Neural progenitor cell (in vitro differentiated cells): ENCODE measurements around the gene TRIM50. TPM values are rescaled to one million over a fixed set of nuclear protein-coding genes. Genes with fewer than 3 reads are reported as not detected.

Experiments
- DNase-seq: peaks from one replicate; pipeline ENCODE4 v3.0.0-alpha.2; 2016; ENCODE audit warnings: low spot score
- H2AFZ ChIP-seq: fragments of 200-600 bp; sonication (generic); replicated peaks from 2 replicates; pipeline ENCODE4 v1.6.1; 2016; ENCODE audit warnings: antibody characterized with exemption
- H3F3A ChIP-seq: fragments of 200-600 bp; sonication (generic); 2 replicates; pipeline ENCODE4 v1.6.1; 2016; ENCODE audit warnings: antibody characterized with exemption, low read depth
- H3K27ac ChIP-seq: fragments of 200-600 bp; sonication (generic); 2 replicates; pipeline ENCODE4 v1.5.1; 2016; ENCODE audit warnings: mild to moderate bottlenecking
- H3K27me3 ChIP-seq: fragments of 200-600 bp; sonication (generic); 2 replicates; pipeline ENCODE4 v1.6.1; 2016; ENCODE audit warnings: mild to moderate bottlenecking, moderate library complexity
- H3K36me3 ChIP-seq: fragments of 200-600 bp; sonication (generic); 2 replicates; pipeline ENCODE4 v1.5.1; 2016
- H3K4me1 ChIP-seq: fragments of 200-600 bp; sonication (generic); 2 replicates; pipeline ENCODE4 v1.6.1; 2016; ENCODE audit warnings: mixed run types
- H3K4me2 ChIP-seq: fragments of 200-600 bp; sonication (generic); 2 replicates; pipeline ENCODE4 v1.6.1; 2016
- H3K4me3 ChIP-seq: fragments of 200-600 bp; sonication (generic); 2 replicates; pipeline ENCODE4 v1.5.1; 2016
- H3K79me2 ChIP-seq: fragments of 200-600 bp; sonication (generic); 2 replicates; pipeline ENCODE4 v1.6.1; 2016; ENCODE audit warnings: low read depth
- H3K9ac ChIP-seq: fragments of 200-600 bp; sonication (generic); 2 replicates; pipeline ENCODE4 v1.6.1; 2016
- H3K9me3 ChIP-seq: fragments of 200-600 bp; sonication (generic); 2 replicates; pipeline ENCODE4 v1.5.1; 2016; ENCODE audit warnings: low read depth
- H4K20me1 ChIP-seq: fragments of 200-600 bp; sonication (generic); 2 replicates; pipeline ENCODE4 v1.6.1; 2016; ENCODE audit warnings: low read depth
- H3K27ac Mint-ChIP-seq: 3 replicates; pipeline ENCODE4 v1.8.0; 2021; ENCODE audit warnings: mixed read lengths
- H3K27me3 Mint-ChIP-seq: 2 replicates; pipeline ENCODE4 v1.8.0; 2022; ENCODE audit warnings: low read depth, mild to moderate bottlenecking, inconsistent platforms, moderate library complexity, mixed read lengths; ENCODE audit not compliant: insufficient read depth
- H3K36me3 Mint-ChIP-seq: 3 replicates; pipeline ENCODE4 v1.8.0; 2021; ENCODE audit warnings: mixed read lengths
- H3K4me1 Mint-ChIP-seq: 3 replicates; pipeline ENCODE4 v1.8.0; 2021; ENCODE audit warnings: mixed read lengths
- H3K4me3 Mint-ChIP-seq: 3 replicates; pipeline ENCODE4 v1.8.0; 2021; ENCODE audit warnings: mild to moderate bottlenecking, moderate library complexity, mixed read lengths
- H3K9me3 Mint-ChIP-seq: 3 replicates; pipeline ENCODE4 v1.8.0; 2020; ENCODE audit warnings: mixed read lengths
- EZH2 ChIP-seq: fragments of 200-600 bp; sonication (generic); IDR thresholded peaks from 2 replicates; pipeline ENCODE4 v1.6.1; 2017; ENCODE audit warnings: antibody characterized with exemption, mild to moderate bottlenecking, moderate library complexity
- EZH2phosphoT487 ChIP-seq: fragments of 200-600 bp; sonication (generic); IDR thresholded peaks from 2 replicates; pipeline ENCODE4 v1.6.1; 2017; ENCODE audit warnings: antibody characterized with exemption
- total RNA-seq: library from RNA; depleted of rRNA; stranded (reverse); fragments of >200 nt; gene quantifications from 2 replicates; pipeline ENCODE4 v1.2.3, GENCODE V29; 2015; ENCODE audit warnings: low replicate concordance
- TF ChIP-seq, protein P1 (sequence below): fragments of 200-600 bp; sonication (generic); IDR thresholded peaks from 2 replicates; pipeline ENCODE4 v1.5.1; 2017; ENCODE audit warnings: antibody characterized with exemption, mild to moderate bottlenecking

Gene TRIM50
- total RNA-seq, 1 donor from 2014 or later: not detected

- Histone ChIP-seq H3K36me3 (no peaks in the 10 kb centered on the region), H3K4me1 (peaks cover 20% of the 10 kb centered on the region), H3K27ac (no peak overlapping the region), H2AFZ (peak overlapping the region; percentile 1), H3K4me3 (no peak overlapping the region), H3K4me2 (no peak overlapping the region), H4K20me1 (no peaks in the 10 kb centered on the region), H3K9ac (no peak overlapping the region), H3K9me3 (no peaks in the 10 kb centered on the region), H3K27me3 (no peaks in the 10 kb centered on the region), H3F3A (peaks cover 3% of the 10 kb centered on the region), H3K79me2 (no peaks in the 10 kb centered on the region)
- Mint-ChIP-seq H3K27me3 (peaks cover 10% of the 10 kb centered on the region), H3K4me1 (peaks cover 35% of the 10 kb centered on the region), H3K4me3 (no peak overlapping the region), H3K9me3 (no peaks in the 10 kb centered on the region), H3K27ac (no peak overlapping the region), H3K36me3 (no peaks in the 10 kb centered on the region)
- DNase-seq: no peak
- TF ChIP-seq EZH2 (no peak), EZH2phosphoT487 (no peak)
- TF ChIP-seq, protein P1, sequence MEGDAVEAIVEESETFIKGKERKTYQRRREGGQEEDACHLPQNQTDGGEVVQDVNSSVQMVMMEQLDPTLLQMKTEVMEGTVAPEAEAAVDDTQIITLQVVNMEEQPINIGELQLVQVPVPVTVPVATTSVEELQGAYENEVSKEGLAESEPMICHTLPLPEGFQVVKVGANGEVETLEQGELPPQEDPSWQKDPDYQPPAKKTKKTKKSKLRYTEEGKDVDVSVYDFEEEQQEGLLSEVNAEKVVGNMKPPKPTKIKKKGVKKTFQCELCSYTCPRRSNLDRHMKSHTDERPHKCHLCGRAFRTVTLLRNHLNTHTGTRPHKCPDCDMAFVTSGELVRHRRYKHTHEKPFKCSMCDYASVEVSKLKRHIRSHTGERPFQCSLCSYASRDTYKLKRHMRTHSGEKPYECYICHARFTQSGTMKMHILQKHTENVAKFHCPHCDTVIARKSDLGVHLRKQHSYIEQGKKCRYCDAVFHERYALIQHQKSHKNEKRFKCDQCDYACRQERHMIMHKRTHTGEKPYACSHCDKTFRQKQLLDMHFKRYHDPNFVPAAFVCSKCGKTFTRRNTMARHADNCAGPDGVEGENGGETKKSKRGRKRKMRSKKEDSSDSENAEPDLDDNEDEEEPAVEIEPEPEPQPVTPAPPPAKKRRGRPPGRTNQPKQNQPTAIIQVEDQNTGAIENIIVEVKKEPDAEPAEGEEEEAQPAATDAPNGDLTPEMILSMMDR: no peak
These were observed 17.7 kb upstream of the TRIM50 start for GRCh38 chr7:73345538-73345937.

DNA sequence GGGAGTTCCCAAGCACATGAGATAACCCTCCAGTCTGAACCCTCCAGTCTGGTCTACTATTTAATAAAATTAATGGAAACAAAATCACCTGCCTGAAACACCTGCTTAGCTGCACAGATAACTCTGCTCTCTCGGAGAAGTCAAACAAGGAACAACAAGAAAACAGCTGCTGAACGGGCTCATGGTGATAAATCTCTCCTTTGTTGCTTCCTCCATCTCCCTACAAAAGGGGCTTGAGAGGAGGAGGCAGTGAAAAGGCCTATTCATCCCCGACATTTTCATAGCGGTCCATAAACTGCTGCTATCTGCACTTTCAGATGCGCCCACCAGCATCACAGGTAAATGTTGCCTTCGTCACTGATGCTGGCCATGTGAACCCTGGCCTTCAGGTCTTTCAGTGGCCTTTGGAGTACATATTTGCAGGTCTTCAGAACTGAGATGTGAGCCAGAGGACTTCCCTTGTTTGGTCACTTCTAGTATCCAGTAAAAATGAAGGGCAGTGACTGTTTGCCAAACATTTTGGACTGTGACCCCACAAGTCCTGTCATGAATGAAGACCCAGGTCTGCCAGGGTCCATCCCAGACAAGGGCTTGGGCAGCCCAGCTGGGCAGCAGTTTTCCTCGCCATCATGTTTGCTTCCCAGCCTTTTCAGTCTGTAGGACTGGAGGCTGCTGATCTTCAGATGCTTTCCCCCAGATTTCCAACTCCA lies 15.9 kb upstream of the TRIM50 start:
- H3F3A ChIP-seq: no peaks in the 10 kb centered on the region
- no peak overlapping the region for H3K4me2 ChIP-seq
- no peak overlapping the region for H3K4me3 ChIP-seq
- no peak for TF ChIP-seq EZH2phosphoT487
- no peak for TF ChIP-seq EZH2
- TF ChIP-seq, protein P1: no peak
- H3K36me3 Mint-ChIP-seq: no peaks in the 10 kb centered on the region
- peak; percentile 27 for DNase-seq
- peaks cover 10% of the 10 kb centered on the region for H3K27me3 Mint-ChIP-seq
- H3K9me3 Mint-ChIP-seq: no peaks in the 10 kb centered on the region
- H3K27me3 ChIP-seq: no peaks in the 10 kb centered on the region
- peaks cover 14% of the 10 kb centered on the region for H3K4me1 ChIP-seq
- peak overlapping the region; percentile 10 for H3K27ac Mint-ChIP-seq
- no peaks in the 10 kb centered on the region for H4K20me1 ChIP-seq
- H3K9me3 ChIP-seq: no peaks in the 10 kb centered on the region
- H2AFZ ChIP-seq: peak overlapping the region; percentile 37
- no peak overlapping the region for H3K4me3 Mint-ChIP-seq
- H3K9ac ChIP-seq: no peak overlapping the region
- H3K79me2 ChIP-seq: no peaks in the 10 kb centered on the region
- H3K4me1 Mint-ChIP-seq: peaks cover 26% of the 10 kb centered on the region
- H3K27ac ChIP-seq: no peak overlapping the region
- no peaks in the 10 kb centered on the region for H3K36me3 ChIP-seq

- H3K9me3 Mint-ChIP-seq: no peaks in the 10 kb centered on the region
- H3F3A ChIP-seq: no peaks in the 10 kb centered on the region
- peak overlapping the region; percentile 4 for H3K4me3 Mint-ChIP-seq
- H3K27ac Mint-ChIP-seq: peak overlapping the region; percentile 14
- peaks cover 14% of the 10 kb centered on the region for H3K4me1 ChIP-seq
- peak; percentile 71 for DNase-seq
- H3K27ac ChIP-seq: no peak overlapping the region
- no peaks in the 10 kb centered on the region for H3K36me3 Mint-ChIP-seq
- no peak overlapping the region for H3K4me3 ChIP-seq
- no peaks in the 10 kb centered on the region for H3K27me3 ChIP-seq
- H3K27me3 Mint-ChIP-seq: peaks cover 10% of the 10 kb centered on the region
- no peaks in the 10 kb centered on the region for H3K9me3 ChIP-seq
- peak overlapping the region; percentile 89 for H2AFZ ChIP-seq
- H3K4me2 ChIP-seq: no peak overlapping the region
- H3K79me2 ChIP-seq: no peaks in the 10 kb centered on the region
- H3K36me3 ChIP-seq: no peaks in the 10 kb centered on the region
- TF ChIP-seq, protein P1: peak; percentile 68
- no peak for TF ChIP-seq EZH2
- peaks cover 26% of the 10 kb centered on the region for H3K4me1 Mint-ChIP-seq
- no peaks in the 10 kb centered on the region for H4K20me1 ChIP-seq
- H3K9ac ChIP-seq: no peak overlapping the region
These were observed 14.8 kb upstream of the TRIM50 start for GRCh38 chr7:73342645-73343044.
